Naive thymus-derived CD4-positive, alpha-beta T cell (primary cell): ENCODE results near the gene CADM1. TPM values are rescaled to one million over a fixed set of nuclear protein-coding genes. Genes with fewer than 3 reads are reported as not detected.

Experiments
- ATAC-seq: fragments of 150-1000 bp; cut with Tn5 transposase; 2 replicates; pipeline ENCODE4 v1.10.0; 2021; ENCODE audit warnings: mild to moderate bottlenecking, moderate library complexity
- CTCF ChIA-PET: fragments of 350-600 bp; sonication (Branson Sonifier 250); formaldehyde crosslinking; loops from one replicate; lab custom pipeline; 2021; ENCODE audit warnings: antibody characterized with exemption; lab: Charles Lee
- POLR2A ChIA-PET: fragments of 350-600 bp; sonication (Branson Sonifier 250); formaldehyde crosslinking; loops from one replicate; lab custom pipeline; 2021; ENCODE audit warnings: antibody characterized with exemption, inconsistent platforms; lab: Charles Lee
- DNase-seq, 9 donors: peaks; one replicate each; pipeline versions ENCODE4 v3.0.0 to v3.0.0-alpha.2; 2020 to 2022; ENCODE audit warnings: mixed read lengths in 1 of 9
- H3K27ac ChIP-seq: one replicate; pipeline ENCODE4 v1.7.0; 2013; ENCODE audit warnings: mild to moderate bottlenecking, low read depth, low read length, moderate library complexity
- H3K27me3 ChIP-seq, 2 donors: one replicate each; pipeline ENCODE4 v1.7.0; 2013; ENCODE audit warnings: low read length in 2 of 2, mild to moderate bottlenecking in 2 of 2, moderate library complexity in 2 of 2; ENCODE audit not compliant: control insufficient read depth in 2 of 2, insufficient read depth in 2 of 2
- H3K36me3 ChIP-seq, 3 experiments: 1 replicate in 2 of 3; 2 replicates in 1 of 3; pipeline ENCODE4 v1.7.0; 2013; ENCODE audit warnings: low read length in 3 of 3, mild to moderate bottlenecking in 3 of 3, moderate library complexity in 1 of 3; ENCODE audit not compliant: insufficient read depth in 3 of 3, control insufficient read depth in 2 of 3
- H3K4me1 ChIP-seq, 2 donors: one replicate each; pipeline ENCODE4 v1.7.0; 2013; ENCODE audit warnings: low read length in 2 of 2, mild to moderate bottlenecking in 2 of 2, moderate library complexity in 1 of 2; ENCODE audit not compliant: control insufficient read depth in 2 of 2, insufficient read depth in 2 of 2
- H3K4me3 ChIP-seq: 2 replicates; pipeline ENCODE4 v1.7.0; 2013; ENCODE audit warnings: mild to moderate bottlenecking, low read length
- H3K9me3 ChIP-seq, 3 experiments: 1 replicate in 2 of 3; 2 replicates in 1 of 3; pipeline ENCODE4 v1.7.0; 2013; ENCODE audit warnings: low read length in 3 of 3; ENCODE audit not compliant: control insufficient read depth in 2 of 3
- H3K27ac Mint-ChIP-seq, 9 donors: one replicate each; pipeline ENCODE4 v1.8.0; 2020 to 2022; ENCODE audit warnings: mixed read lengths in 9 of 9, mild to moderate bottlenecking in 8 of 9, moderate library complexity in 5 of 9, inconsistent platforms in 2 of 9
- H3K27me3 Mint-ChIP-seq, 5 donors: one replicate each; pipeline ENCODE4 v1.8.0; 2021 to 2022; ENCODE audit warnings: mixed read lengths in 5 of 5, mild to moderate bottlenecking in 1 of 5
- H3K36me3 Mint-ChIP-seq, 5 donors: one replicate each; pipeline ENCODE4 v1.8.0; 2020 to 2022; ENCODE audit warnings: mixed read lengths in 5 of 5, mild to moderate bottlenecking in 3 of 5, inconsistent platforms in 1 of 5
- H3K4me1 Mint-ChIP-seq, 7 donors: one replicate each; pipeline ENCODE4 v1.8.0; 2020 to 2022; ENCODE audit warnings: mixed read lengths in 7 of 7, mild to moderate bottlenecking in 3 of 7, inconsistent platforms in 1 of 7
- H3K4me3 Mint-ChIP-seq, 10 donors: one replicate each; pipeline ENCODE4 v1.8.0; 2020 to 2022; ENCODE audit warnings: mild to moderate bottlenecking in 10 of 10, mixed read lengths in 10 of 10, moderate library complexity in 6 of 10, inconsistent platforms in 2 of 10
- H3K9me3 Mint-ChIP-seq, 11 donors: one replicate each; pipeline ENCODE4 v1.8.0; 2020 to 2022; ENCODE audit warnings: mixed read lengths in 11 of 11, mild to moderate bottlenecking in 4 of 11, inconsistent platforms in 1 of 11, moderate library complexity in 1 of 11
- intact Hi-C, 2 donors: fragments of 100-400 bp; cut with micrococcal nuclease; formaldehyde crosslinking; loops; one replicate each; pipeline ENCODE4 v1.15.1; 2023
- polyA plus RNA-seq, 2 donors: library from polyadenylated mRNA; unstranded; fragments of 300-500 nt; fragmentation: Illumina TruSeq; gene quantifications; one replicate each; pipeline ENCODE4 v1.2.3, GENCODE V29; 2021
- total RNA-seq, 6 experiments: library from RNA in 5 of 6; stranded (reverse) in 5 of 6; gene quantifications; 1 replicate in 5 of 6; 2 replicates in 1 of 6; pipeline ENCODE4 v1.2.3 and lab custom pipeline; 2021 to 2026

Gene CADM1
- total and polyA plus RNA-seq, 7 experiments from 2014 or later, result 0.29 to 2.7 (median 0.69) TPM

- peaks cover 6 to 13% (median 10%) of the 10 kb centered on the region in 7 donors for H3K4me1 Mint-ChIP-seq
- Histone ChIP-seq H3K4me3 (peak overlapping the region; percentile 80), H3K27ac (no peak overlapping the region), H3K36me3 (no peaks in the 10 kb centered on the region), H3K9me3 (no peaks in the 10 kb centered on the region), H3K27me3 (peaks cover 3 to 24% of the 10 kb centered on the region in 2 donors), H3K4me1 (peaks cover 12 to 16% of the 10 kb centered on the region in 2 donors)
- H3K9me3 Mint-ChIP-seq, result peaks cover 0 to 18% (median 4%) of the 10 kb centered on the region in 11 donors
- peak overlapping the region in 9 of 10 donors; percentile 25 to 81 (median 70) for H3K4me3 Mint-ChIP-seq
- peak in 3 of 9 donors; percentile 8 to 23 (median 8) for DNase-seq
- POLR2A ChIA-PET, result no interaction called here
- intact Hi-C loops, result loop anchor here in 1 of 2 donors (10.0 kb wide), 1 partner anchor 168 kb away; no protein-coding TSS in a partner anchor
- peaks cover 29 to 45% (median 41%) of the 10 kb centered on the region in 5 donors for H3K27me3 Mint-ChIP-seq
- CTCF ChIA-PET, result no interaction called here
- H3K36me3 Mint-ChIP-seq, result no peaks in the 10 kb centered on the region
- ATAC-seq, result no peak
- H3K27ac Mint-ChIP-seq, result no peak overlapping the region
Measured at GRCh38 chr11:115503083-115503885, 931 bp downstream of the CADM1 start.

GRCh38 chr11:115502636-115503082 is 1.6 kb downstream of the CADM1 start:
- no peak for DNase-seq
- Histone ChIP-seq H3K27me3 (peaks cover 3 to 24% of the 10 kb centered on the region in 2 donors), H3K9me3 (no peaks in the 10 kb centered on the region), H3K4me1 (peaks cover 12 to 16% of the 10 kb centered on the region in 2 donors), H3K4me3 (peak overlapping the region; percentile 37), H3K36me3 (no peaks in the 10 kb centered on the region), H3K27ac (no peak overlapping the region)
- no peak overlapping the region for H3K4me3 Mint-ChIP-seq
- no peak for ATAC-seq
- H3K4me1 Mint-ChIP-seq, result peaks cover 6 to 13% (median 10%) of the 10 kb centered on the region in 7 donors
- intact Hi-C loops, result loop anchor here in 1 of 2 donors (10.0 kb wide), 1 partner anchor 168 kb away; no protein-coding TSS in a partner anchor
- ChIA-PET POLR2A (no interaction called here), CTCF (no interaction called here)
- peaks cover 0 to 18% (median 4%) of the 10 kb centered on the region in 11 donors for H3K9me3 Mint-ChIP-seq
- no peak overlapping the region for H3K27ac Mint-ChIP-seq
- no peaks in the 10 kb centered on the region for H3K36me3 Mint-ChIP-seq
- H3K27me3 Mint-ChIP-seq, result peaks cover 28 to 45% (median 41%) of the 10 kb centered on the region in 5 donors

- H3K9me3 Mint-ChIP-seq, result peaks cover 0 to 18% (median 4%) of the 10 kb centered on the region in 11 donors
- H3K4me3 Mint-ChIP-seq, result no peak overlapping the region
- H3K27me3 ChIP-seq, result peaks cover 3 to 24% of the 10 kb centered on the region in 2 donors
- intact Hi-C loops, result loop anchor here in 1 of 2 donors (10.0 kb wide), 1 partner anchor 167 kb away; no protein-coding TSS in a partner anchor
- peak overlapping the region; percentile 37 for H3K4me3 ChIP-seq
- peaks cover 12 to 16% of the 10 kb centered on the region in 2 donors for H3K4me1 ChIP-seq
- no peaks in the 10 kb centered on the region for H3K36me3 ChIP-seq
- ATAC-seq (no peak), DNase-seq (no peak)
- CTCF ChIA-PET, result no interaction called here
- peaks cover 24 to 44% (median 37%) of the 10 kb centered on the region in 5 donors for H3K27me3 Mint-ChIP-seq
- H3K27ac ChIP-seq, result no peak overlapping the region
- peaks cover 6 to 13% (median 10%) of the 10 kb centered on the region in 7 donors for H3K4me1 Mint-ChIP-seq
- POLR2A ChIA-PET, result no interaction called here
- no peaks in the 10 kb centered on the region for H3K36me3 Mint-ChIP-seq
- no peaks in the 10 kb centered on the region for H3K9me3 ChIP-seq
- H3K27ac Mint-ChIP-seq, result no peak overlapping the region
Measured at GRCh38 chr11:115501893-115502589, 2.2 kb downstream of the CADM1 start.

DNA sequence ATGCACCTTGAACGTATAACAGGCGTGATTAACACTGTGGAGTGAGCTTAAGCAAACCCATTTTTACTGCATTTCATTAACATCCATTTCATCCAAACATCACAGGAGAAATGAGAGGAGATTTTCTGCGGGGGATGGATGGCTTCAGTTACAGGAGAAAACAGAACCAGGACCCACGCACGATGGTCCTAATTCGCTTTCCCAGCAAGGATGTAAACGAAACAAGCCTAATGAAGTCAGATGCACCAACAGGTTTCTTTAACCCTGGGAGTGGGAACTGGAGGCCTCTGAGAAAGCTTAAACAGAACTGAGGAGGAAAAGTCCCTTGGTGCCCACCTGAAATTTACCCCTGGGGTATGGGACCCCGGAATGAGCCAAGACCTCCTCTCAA is 2.7 kb downstream of the CADM1 start:
- H3K9me3 Mint-ChIP-seq, result peaks cover 0 to 20% (median 4%) of the 10 kb centered on the region in 11 donors

DNA sequence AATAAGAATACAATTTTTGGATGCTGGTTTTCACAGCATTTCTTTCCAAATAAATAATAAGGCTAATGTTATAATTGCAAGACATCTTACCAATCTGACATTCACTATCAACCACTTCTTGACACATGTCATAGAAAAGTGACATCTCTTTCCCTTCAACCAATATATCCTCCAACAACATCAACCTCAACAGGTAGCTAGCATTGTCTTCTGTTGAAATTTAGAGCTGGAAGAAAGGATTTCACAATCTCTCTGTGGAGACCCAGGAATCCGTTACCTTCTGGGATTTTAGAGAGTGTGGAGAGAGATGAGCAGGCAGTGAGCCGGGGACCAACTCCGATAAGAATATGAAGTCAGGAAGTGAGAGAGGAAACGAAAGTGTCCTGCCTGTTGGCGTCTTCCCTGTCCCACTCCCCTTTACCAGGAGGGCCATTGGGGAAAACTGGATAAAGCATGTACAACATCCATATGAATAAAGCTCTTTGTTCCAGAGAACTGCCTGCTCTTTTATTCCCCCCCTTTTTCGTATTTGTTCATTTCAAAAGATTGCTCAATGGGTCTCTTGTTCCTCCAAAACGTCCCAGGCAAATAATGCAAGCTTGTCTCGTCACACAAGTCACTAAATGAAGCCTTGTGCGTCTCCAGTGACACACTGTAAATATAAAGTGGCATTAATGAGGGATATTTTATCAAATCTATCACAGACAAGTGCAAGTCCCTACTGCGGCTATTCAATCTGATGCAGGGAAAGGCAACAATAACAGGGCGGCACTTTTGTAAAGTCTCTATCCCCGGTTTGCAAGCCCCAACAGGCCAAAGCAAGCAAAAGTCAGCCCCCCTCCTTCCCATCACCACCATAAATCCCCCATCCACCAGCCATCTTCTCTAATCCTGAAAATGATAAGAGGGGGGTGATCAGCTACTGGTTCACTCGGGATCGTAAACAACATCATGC is 3.4 kb downstream of the CADM1 start:
- Histone ChIP-seq H3K4me3 (no peak overlapping the region), H3K4me1 (peaks cover 12 to 16% of the 10 kb centered on the region in 2 donors), H3K27ac (no peak overlapping the region), H3K36me3 (no peaks in the 10 kb centered on the region), H3K9me3 (no peaks in the 10 kb centered on the region), H3K27me3 (peaks cover 3 to 24% of the 10 kb centered on the region in 2 donors)
- intact Hi-C loops, result loop anchor here in 1 of 2 donors (10.0 kb wide), 1 partner anchor 166 kb away; no protein-coding TSS in a partner anchor
- no peak overlapping the region for H3K27ac Mint-ChIP-seq
- H3K27me3 Mint-ChIP-seq, result peaks cover 32 to 42% (median 40%) of the 10 kb centered on the region in 5 donors
- H3K4me1 Mint-ChIP-seq, result peaks cover 6 to 13% (median 10%) of the 10 kb centered on the region in 7 donors
- no peak for ATAC-seq
- peaks cover 0 to 5% (median 0%) of the 10 kb centered on the region in 5 donors for H3K36me3 Mint-ChIP-seq
- ChIA-PET POLR2A (interaction anchor here (0.7 kb wide), 1 partner anchor 39 kb away, joined by 3 read pairs; no protein-coding TSS in a partner anchor), CTCF (no interaction called here)
- peaks cover 0 to 20% (median 4%) of the 10 kb centered on the region in 11 donors for H3K9me3 Mint-ChIP-seq
- H3K4me3 Mint-ChIP-seq, result no peak overlapping the region
- no peak for DNase-seq

More for the DNA sequence above, 2.7 kb downstream of the CADM1 start:
- Histone ChIP-seq H3K36me3 (no peaks in the 10 kb centered on the region), H3K4me3 (no peak overlapping the region), H3K9me3 (no peaks in the 10 kb centered on the region), H3K27me3 (peaks cover 3 to 24% of the 10 kb centered on the region in 2 donors), H3K4me1 (peaks cover 12 to 16% of the 10 kb centered on the region in 2 donors), H3K27ac (no peak overlapping the region)
- Mint-ChIP-seq H3K4me3 (no peak overlapping the region), H3K27me3 (peaks cover 27 to 43% (median 39%) of the 10 kb centered on the region in 5 donors), H3K36me3 (peaks cover 0 to 1% (median 0%) of the 10 kb centered on the region in 5 donors), H3K4me1 (peaks cover 6 to 13% (median 10%) of the 10 kb centered on the region in 7 donors), H3K27ac (no peak overlapping the region)
- DNase-seq, result no peak
- ChIA-PET CTCF (no interaction called here), POLR2A (no interaction called here)
- no peak for ATAC-seq
- intact Hi-C loops, result loop anchor here in 1 of 2 donors (10.0 kb wide), 1 partner anchor 167 kb away; no protein-coding TSS in a partner anchor
